SU-DHL-6 (cell line): ENCODE data around the gene MPPE1.

ENCODE experiments used
- CTCF ChIP-seq: fragments of 200-600 bp; sonication (generic); IDR thresholded peaks from one replicate; pipeline ENCODE4 v1.5.1; 2017; ENCODE audit warnings: antibody characterized with exemption, mild to moderate bottlenecking, low read length, moderate library complexity; ENCODE audit not compliant: insufficient read depth, poor library complexity, severe bottlenecking
- EZH2phosphoT487 ChIP-seq: fragments of 200-600 bp; sonication (generic), shearing (Covaris generic); conservative IDR thresholded peaks from 2 replicates; pipeline ENCODE4 v1.6.1; 2018; ENCODE audit warnings: mild to moderate bottlenecking, antibody characterized with exemption, low read length, moderate library complexity, mixed read lengths

GRCh38 chr18:11839556-11839955 lies 68.6 kb downstream of the MPPE1 start:
- no peak for TF ChIP-seq CTCF
- TF ChIP-seq EZH2phosphoT487, result no peak
